ENCODE results near the gene CHCHD3.
"Not testable (repeated sequence)": the region's sequence is repeated elsewhere in the genome, so short reads cannot be mapped to it uniquely, and the experiment has no call there.

The CHCHD3 gene

GRCh38 chr7:133050200-133050995 lies 31.5 kb downstream of the CHCHD3 start:
- Histone ChIP-seq H3K36me3 (ENCODE audit: insufficient read depth, low read length) (no peaks in the 10 kb centered on the region), H3K9ac (ENCODE audit: insufficient read length) (no peak overlapping the region), H3K9me3 (ENCODE audit: low read depth, low read length) (no peaks in the 10 kb centered on the region), H3K27ac (no peak overlapping the region), H3K4me3 (no peak overlapping the region)
- no peak for DNase-seq (ENCODE audit: low read depth, low spot score)
- TF ChIP-seq EZH2 (IDR thresholded peaks at IDR 0.05) (no peak), POLR2AphosphoS5 (IDR thresholded peaks at IDR 0.05; ENCODE audit: borderline replicate concordance, low read depth, low read length) (no peak), FOXP2 (optimal IDR thresholded peaks at IDR 0.05; ENCODE audit: control extremely low read depth, extremely low read length, insufficient read depth) (no peak)

GRCh38 chr7:133048589-133048988 lies 33.3 kb downstream of the CHCHD3 start:
- Histone ChIP-seq H3K9me3 (ENCODE audit: low read depth, low read length) (no peaks in the 10 kb centered on the region), H3K27ac (peak overlapping the region; percentile 37; the same call in 1 of the 2 replicates), H3K9ac (ENCODE audit: insufficient read length) (peak overlapping the region; percentile 11), H3K4me3 (peak overlapping the region; percentile 48), H3K36me3 (ENCODE audit: insufficient read depth, low read length) (no peaks in the 10 kb centered on the region)
- DNase-seq (ENCODE audit: low read depth, low spot score) = peak; percentile 24
- TF ChIP-seq FOXP2 (optimal IDR thresholded peaks at IDR 0.05; ENCODE audit: control extremely low read depth, extremely low read length, insufficient read depth) (no peak), POLR2AphosphoS5 (IDR thresholded peaks at IDR 0.05; ENCODE audit: borderline replicate concordance, low read depth, low read length) (no peak)

GRCh38 chr7:133047321-133047720 lies 34.6 kb downstream of the CHCHD3 start:
- Histone ChIP-seq H3K27ac (no peak overlapping the region), H3K36me3 (ENCODE audit: insufficient read depth, low read length) (no peaks in the 10 kb centered on the region)
- no peak for TF ChIP-seq FOXP2 (optimal IDR thresholded peaks at IDR 0.05; ENCODE audit: control extremely low read depth, extremely low read length, insufficient read depth)
- no peak for TF ChIP-seq EZH2 (IDR thresholded peaks at IDR 0.05)
- no peak for TF ChIP-seq POLR2AphosphoS5 (IDR thresholded peaks at IDR 0.05; ENCODE audit: borderline replicate concordance, low read depth, low read length)

GRCh38 chr7:133044722-133045473 lies 37.0 kb downstream of the CHCHD3 start:
- DNase-seq (ENCODE audit: low read depth, low spot score) = no peak
- H3K4me3 ChIP-seq = no peak overlapping the region
- no peaks in the 10 kb centered on the region for H3K9me3 ChIP-seq (ENCODE audit: low read depth, low read length)
- no peaks in the 10 kb centered on the region for H3K36me3 ChIP-seq (ENCODE audit: insufficient read depth, low read length)
- H3K27ac ChIP-seq = no peak overlapping the region
- TF ChIP-seq POLR2AphosphoS5 (IDR thresholded peaks at IDR 0.05; ENCODE audit: borderline replicate concordance, low read depth, low read length) = no peak
- no peak overlapping the region for H3K9ac ChIP-seq (ENCODE audit: insufficient read length)

More at GRCh38 chr7:133047321-133047720, 34.6 kb downstream of the CHCHD3 start:
- H3K9ac ChIP-seq (ENCODE audit: insufficient read length) = no peak overlapping the region
- no peak overlapping the region for H3K4me3 ChIP-seq
- DNase-seq (ENCODE audit: low read depth, low spot score) = no peak
- H3K9me3 ChIP-seq (ENCODE audit: low read depth, low read length) = no peaks in the 10 kb centered on the region

- no peak overlapping the region for H3K9ac ChIP-seq (ENCODE audit: insufficient read length)
- H3K9me3 ChIP-seq (ENCODE audit: low read depth, low read length) = no peaks in the 10 kb centered on the region
- H3K4me3 ChIP-seq = no peak overlapping the region
- no peak for TF ChIP-seq POLR2AphosphoS5 (IDR thresholded peaks at IDR 0.05; ENCODE audit: borderline replicate concordance, low read depth, low read length)
- H3K27ac ChIP-seq = no peak overlapping the region
- DNase-seq (ENCODE audit: low read depth, low spot score) = no peak
- no peaks in the 10 kb centered on the region; the same call in 1 of the 2 replicates for H3K36me3 ChIP-seq (ENCODE audit: insufficient read depth, low read length)
Measured at GRCh38 chr7:133040674-133041073, 41.2 kb downstream of the CHCHD3 start.

- no peak for DNase-seq (ENCODE audit: low read depth, low spot score)
- Histone ChIP-seq H3K9me3 (ENCODE audit: low read depth, low read length) (no peaks in the 10 kb centered on the region), H3K9ac (ENCODE audit: insufficient read length) (no peak overlapping the region), H3K36me3 (ENCODE audit: insufficient read depth, low read length) (no peaks in the 10 kb centered on the region; the same call in 1 of the 2 replicates), H3K4me3 (no peak overlapping the region), H3K27ac (no peak overlapping the region)
- TF ChIP-seq POLR2AphosphoS5 (IDR thresholded peaks at IDR 0.05; ENCODE audit: borderline replicate concordance, low read depth, low read length) (no peak), EZH2 (IDR thresholded peaks at IDR 0.05) (no peak), FOXP2 (optimal IDR thresholded peaks at IDR 0.05; ENCODE audit: control extremely low read depth, extremely low read length, insufficient read depth) (no peak)
Measured at GRCh38 chr7:133040178-133040577, 41.7 kb downstream of the CHCHD3 start.

GRCh38 chr7:133039614-133040013 lies 42.3 kb downstream of the CHCHD3 start:
- Histone ChIP-seq H3K4me3 (no peak overlapping the region), H3K9me3 (ENCODE audit: low read depth, low read length) (no peaks in the 10 kb centered on the region)
- TF ChIP-seq EZH2 (IDR thresholded peaks at IDR 0.05) = no peak
- no peak for TF ChIP-seq POLR2AphosphoS5 (IDR thresholded peaks at IDR 0.05; ENCODE audit: borderline replicate concordance, low read depth, low read length)
- TF ChIP-seq FOXP2 (optimal IDR thresholded peaks at IDR 0.05; ENCODE audit: control extremely low read depth, extremely low read length, insufficient read depth) = no peak

GRCh38 chr7:133036289-133036688 lies 45.6 kb downstream of the CHCHD3 start:
- H3K36me3 ChIP-seq (ENCODE audit: insufficient read depth, low read length) = no peaks in the 10 kb centered on the region; the same call in 1 of the 2 replicates
- TF ChIP-seq EZH2 (IDR thresholded peaks at IDR 0.05) = no peak
- TF ChIP-seq POLR2AphosphoS5 (IDR thresholded peaks at IDR 0.05; ENCODE audit: borderline replicate concordance, low read depth, low read length) = no peak
- no peak for TF ChIP-seq FOXP2 (optimal IDR thresholded peaks at IDR 0.05; ENCODE audit: control extremely low read depth, extremely low read length, insufficient read depth)

More at GRCh38 chr7:133039614-133040013, 42.3 kb downstream of the CHCHD3 start:
- H3K9ac ChIP-seq (ENCODE audit: insufficient read length) = no peak overlapping the region
- H3K36me3 ChIP-seq (ENCODE audit: insufficient read depth, low read length) = no peaks in the 10 kb centered on the region; the same call in 1 of the 2 replicates
- no peak overlapping the region for H3K27ac ChIP-seq
- no peak for DNase-seq (ENCODE audit: low read depth, low spot score)

GRCh38 chr7:133035240-133035639 lies 46.6 kb downstream of the CHCHD3 start:
- H3K4me3 ChIP-seq; H3K27ac ChIP-seq; DNase-seq (ENCODE audit: low read depth, low spot score); H3K9ac ChIP-seq (ENCODE audit: insufficient read length); H3K9me3 ChIP-seq (ENCODE audit: low read depth, low read length); H3K36me3 ChIP-seq (ENCODE audit: insufficient read depth, low read length): not testable (repeated sequence)

More at GRCh38 chr7:133036289-133036688, 45.6 kb downstream of the CHCHD3 start:
- Histone ChIP-seq H3K27ac (no peak overlapping the region), H3K9ac (ENCODE audit: insufficient read length) (no peak overlapping the region), H3K4me3 (no peak overlapping the region), H3K9me3 (ENCODE audit: low read depth, low read length) (no peaks in the 10 kb centered on the region)
- DNase-seq (ENCODE audit: low read depth, low spot score) = no peak
